Measurements from ENCODE around the gene PABPC3. TPM values are rescaled to one million over a fixed set of nuclear protein-coding genes. Genes with fewer than 3 reads are reported as not detected.

Gene PABPC3
- total RNA-seq, 1 donor from 2014 or later = 0.18 TPM

DNA sequence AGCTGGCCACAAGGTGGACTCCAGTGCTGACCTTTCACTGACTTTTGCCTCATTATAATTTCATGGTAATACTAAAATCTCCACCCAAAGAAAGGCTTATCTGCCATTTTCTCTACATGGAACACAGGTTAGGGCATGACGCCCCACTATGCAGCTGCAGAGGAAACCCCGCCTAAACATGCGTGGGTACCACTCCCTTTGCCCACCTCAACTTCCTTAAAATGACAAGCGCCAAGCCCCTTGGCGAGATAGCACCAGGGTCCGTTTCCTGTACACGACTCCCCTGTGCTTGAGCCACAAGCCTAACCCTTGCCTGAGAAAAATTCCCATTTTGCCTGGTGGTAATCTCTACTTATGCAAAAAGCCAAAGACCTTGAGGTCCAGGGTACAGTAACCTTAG, 36.0 kb upstream of the PABPC3 start:
- H3K9me3 ChIP-seq = no peaks in the 10 kb centered on the region
- no peak overlapping the region for H3K27ac ChIP-seq
- no peak for DNase-seq
- H3K4me3 ChIP-seq = no peak overlapping the region
- no peaks in the 10 kb centered on the region for H3K36me3 ChIP-seq
- intact Hi-C loops (cut with DNase I) = no loop called here
- no peaks in the 10 kb centered on the region for H3K4me1 ChIP-seq
- TF ChIP-seq, protein P1, sequence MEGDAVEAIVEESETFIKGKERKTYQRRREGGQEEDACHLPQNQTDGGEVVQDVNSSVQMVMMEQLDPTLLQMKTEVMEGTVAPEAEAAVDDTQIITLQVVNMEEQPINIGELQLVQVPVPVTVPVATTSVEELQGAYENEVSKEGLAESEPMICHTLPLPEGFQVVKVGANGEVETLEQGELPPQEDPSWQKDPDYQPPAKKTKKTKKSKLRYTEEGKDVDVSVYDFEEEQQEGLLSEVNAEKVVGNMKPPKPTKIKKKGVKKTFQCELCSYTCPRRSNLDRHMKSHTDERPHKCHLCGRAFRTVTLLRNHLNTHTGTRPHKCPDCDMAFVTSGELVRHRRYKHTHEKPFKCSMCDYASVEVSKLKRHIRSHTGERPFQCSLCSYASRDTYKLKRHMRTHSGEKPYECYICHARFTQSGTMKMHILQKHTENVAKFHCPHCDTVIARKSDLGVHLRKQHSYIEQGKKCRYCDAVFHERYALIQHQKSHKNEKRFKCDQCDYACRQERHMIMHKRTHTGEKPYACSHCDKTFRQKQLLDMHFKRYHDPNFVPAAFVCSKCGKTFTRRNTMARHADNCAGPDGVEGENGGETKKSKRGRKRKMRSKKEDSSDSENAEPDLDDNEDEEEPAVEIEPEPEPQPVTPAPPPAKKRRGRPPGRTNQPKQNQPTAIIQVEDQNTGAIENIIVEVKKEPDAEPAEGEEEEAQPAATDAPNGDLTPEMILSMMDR (IDR thresholded peaks at IDR 0.05) = no peak
- ATAC-seq = no peak
- no peaks in the 10 kb centered on the region for H3K27me3 ChIP-seq (ENCODE audit: low read depth)

DNA sequence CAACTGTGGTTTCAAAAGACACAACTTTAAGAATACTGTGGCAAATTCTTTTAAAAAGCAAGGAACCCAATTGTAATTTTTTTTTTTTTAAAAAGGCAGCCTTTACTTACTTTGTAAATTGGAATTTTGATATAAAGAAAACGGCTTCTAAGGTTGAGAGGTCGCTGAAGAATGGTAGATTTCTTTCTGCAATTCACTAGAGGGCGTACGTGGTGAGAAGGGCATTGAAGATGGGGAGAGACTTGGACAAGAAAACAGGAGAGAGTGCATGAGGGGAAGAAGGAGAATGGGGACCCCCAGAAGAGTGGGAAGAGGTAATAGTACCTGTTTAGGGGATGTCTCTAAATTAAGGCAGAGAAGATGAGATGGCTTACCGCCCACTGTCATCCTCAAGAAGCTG, 33.5 kb upstream of the PABPC3 start:
- ATAC-seq (no peak), DNase-seq (no peak)
- Histone ChIP-seq H3K27ac (no peak overlapping the region), H3K4me3 (no peak overlapping the region), H3K27me3 (ENCODE audit: low read depth) (peaks cover 5% of the 10 kb centered on the region), H3K9me3 (no peaks in the 10 kb centered on the region), H3K4me1 (no peaks in the 10 kb centered on the region), H3K36me3 (no peaks in the 10 kb centered on the region)
- intact Hi-C loops (cut with DNase I) = no loop called here
- TF ChIP-seq, protein P1 (IDR thresholded peaks at IDR 0.05) = no peak

DNA sequence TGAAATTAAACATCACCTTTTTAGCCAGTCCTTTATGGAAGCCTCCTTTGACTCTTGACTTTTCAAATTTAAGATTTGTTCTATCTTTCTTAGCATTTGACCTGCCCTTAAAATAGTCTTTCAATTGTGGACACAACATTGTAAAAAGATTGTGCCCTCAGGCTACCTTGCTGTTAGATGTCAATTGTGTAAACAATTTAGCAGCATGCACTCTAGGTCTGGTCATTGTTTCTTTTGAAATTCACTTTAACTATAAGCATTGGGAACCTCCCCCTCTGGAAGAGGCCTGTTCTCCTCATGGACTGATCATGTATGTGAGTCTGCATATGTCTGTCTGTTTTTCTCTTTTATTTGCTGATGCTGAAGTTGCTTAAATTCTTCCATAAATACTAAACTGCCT, 31.5 kb upstream of the PABPC3 start:
- DNase-seq = no peak
- H3K36me3 ChIP-seq = no peaks in the 10 kb centered on the region
- no peaks in the 10 kb centered on the region for H3K9me3 ChIP-seq
- no peaks in the 10 kb centered on the region for H3K4me1 ChIP-seq
- H3K4me3 ChIP-seq = no peak overlapping the region
- no peak for ATAC-seq
- peaks cover 15% of the 10 kb centered on the region for H3K27me3 ChIP-seq (ENCODE audit: low read depth)
- no peak overlapping the region for H3K27ac ChIP-seq
- intact Hi-C loops (cut with DNase I) = no loop called here
- TF ChIP-seq, protein P1 (IDR thresholded peaks at IDR 0.05) = no peak

DNA sequence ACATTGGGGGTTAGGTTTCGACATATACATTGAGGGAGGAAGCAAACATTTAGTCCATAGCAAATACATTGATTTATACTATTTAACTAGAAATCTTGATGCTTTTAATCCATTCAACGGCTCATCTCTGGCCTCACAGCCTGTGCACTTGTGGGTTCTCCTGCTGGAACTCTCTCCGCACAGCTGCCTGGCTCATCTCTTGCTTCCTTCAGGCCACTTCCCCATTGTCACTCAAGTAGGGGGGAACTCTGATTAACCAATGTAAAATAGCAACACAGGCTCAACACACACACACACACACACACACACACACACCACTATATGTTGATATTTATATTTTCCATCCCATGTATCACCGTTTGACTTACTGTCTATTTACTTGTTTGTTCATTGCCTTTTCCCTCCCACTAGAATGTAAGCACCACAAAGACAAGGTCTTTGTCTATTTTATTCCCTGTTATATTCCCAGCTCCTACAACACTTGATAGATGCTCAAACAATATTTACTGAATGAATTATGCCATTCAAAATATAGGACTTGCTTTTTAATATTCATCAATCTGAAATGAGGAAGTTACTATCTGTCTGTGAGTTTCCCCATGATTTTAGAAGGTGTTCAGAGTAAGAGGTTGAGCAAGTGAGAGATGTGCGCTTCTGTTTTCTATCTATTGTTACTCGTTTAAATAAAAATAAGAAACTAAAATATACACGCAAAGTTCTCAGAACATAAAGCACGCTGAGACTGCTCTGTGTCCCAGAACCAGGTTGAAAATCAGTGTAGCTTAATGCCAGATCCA, 29.8 kb upstream of the PABPC3 start:
- intact Hi-C loops (cut with DNase I) = no loop called here
- H3K27ac ChIP-seq = no peak overlapping the region
- no peak overlapping the region for H3K4me3 ChIP-seq
- H3K4me1 ChIP-seq = no peaks in the 10 kb centered on the region
- no peak for ATAC-seq
- TF ChIP-seq, protein P1 (IDR thresholded peaks at IDR 0.05) = no peak
- H3K36me3 ChIP-seq = no peaks in the 10 kb centered on the region
- H3K27me3 ChIP-seq (ENCODE audit: low read depth) = peaks cover 18% of the 10 kb centered on the region
- H3K9me3 ChIP-seq = no peaks in the 10 kb centered on the region
- no peak for DNase-seq

DNA sequence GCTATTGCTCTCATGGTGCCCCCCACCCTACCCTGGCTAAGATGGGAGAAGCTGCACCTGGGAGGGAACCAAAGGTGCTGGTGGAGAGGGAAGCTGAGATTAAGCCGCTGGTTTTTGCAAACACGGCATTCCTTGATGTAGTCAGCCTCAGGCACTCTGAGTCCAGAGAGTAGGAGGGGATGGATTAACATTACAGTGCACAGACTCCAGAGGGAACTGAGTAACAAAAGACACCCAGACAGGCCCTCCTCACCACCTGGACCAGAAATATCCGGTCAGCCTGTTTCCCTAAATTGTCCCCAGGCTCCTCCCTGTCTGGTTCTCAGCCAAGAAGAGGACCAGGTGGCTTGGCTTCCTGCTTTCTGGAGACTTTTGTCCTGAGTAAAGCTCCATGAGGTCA, 28.9 kb upstream of the PABPC3 start:
- Histone ChIP-seq H3K4me1 (no peaks in the 10 kb centered on the region), H3K4me3 (no peak overlapping the region), H3K36me3 (no peaks in the 10 kb centered on the region), H3K9me3 (no peaks in the 10 kb centered on the region), H3K27ac (no peak overlapping the region), H3K27me3 (ENCODE audit: low read depth) (peaks cover 18% of the 10 kb centered on the region)
- DNase-seq = no peak
- no peak for ATAC-seq
- intact Hi-C loops (cut with DNase I) = no loop called here
- TF ChIP-seq, protein P1 (IDR thresholded peaks at IDR 0.05) = no peak

All from lower lobe of right lung (tissue), 2 donors.